Stimulated activated CD8-positive, alpha-beta memory T cell treated with anti-CD3 and anti-CD28 coated beads, Interleukin-12 subunit alpha, Interleukin-12 subunit beta, amount 100 ng/mL, for 4 hours (primary cell): ENCODE measurements around the gene TRAPPC2B.

ENCODE experiments used
- DNase-seq: peaks from one replicate; pipeline ENCODE4 v3.0.0-alpha.2; 2020; ENCODE audit warnings: low read depth

TRAPPC2B gene

GRCh38 chr19:57362997-57363687 lies at the start of gene TRAPPC2B, which contains the start of gene ZNF547:
TSS of gene TRAPPC2B (plus strand) at chr19:57363551. CDS start at chr19:57364834, 1,283 bp downstream.
TSS of gene ZNF547 (plus strand) at chr19:57363551. CDS start at chr19:57368556, 5,005 bp downstream.
- DNase-seq, result peak; percentile 98

- DNase-seq, result no peak
Observed at GRCh38 chr19:57314146-57314545, 49.2 kb upstream of the TRAPPC2B start.

- DNase-seq, result no peak
Observed at GRCh38 chr19:57317503-57317902, 45.8 kb upstream of the TRAPPC2B start.

GRCh38 chr19:57319869-57320179 lies 43.5 kb upstream of the TRAPPC2B start:
- DNase-seq, result no peak

DNA sequence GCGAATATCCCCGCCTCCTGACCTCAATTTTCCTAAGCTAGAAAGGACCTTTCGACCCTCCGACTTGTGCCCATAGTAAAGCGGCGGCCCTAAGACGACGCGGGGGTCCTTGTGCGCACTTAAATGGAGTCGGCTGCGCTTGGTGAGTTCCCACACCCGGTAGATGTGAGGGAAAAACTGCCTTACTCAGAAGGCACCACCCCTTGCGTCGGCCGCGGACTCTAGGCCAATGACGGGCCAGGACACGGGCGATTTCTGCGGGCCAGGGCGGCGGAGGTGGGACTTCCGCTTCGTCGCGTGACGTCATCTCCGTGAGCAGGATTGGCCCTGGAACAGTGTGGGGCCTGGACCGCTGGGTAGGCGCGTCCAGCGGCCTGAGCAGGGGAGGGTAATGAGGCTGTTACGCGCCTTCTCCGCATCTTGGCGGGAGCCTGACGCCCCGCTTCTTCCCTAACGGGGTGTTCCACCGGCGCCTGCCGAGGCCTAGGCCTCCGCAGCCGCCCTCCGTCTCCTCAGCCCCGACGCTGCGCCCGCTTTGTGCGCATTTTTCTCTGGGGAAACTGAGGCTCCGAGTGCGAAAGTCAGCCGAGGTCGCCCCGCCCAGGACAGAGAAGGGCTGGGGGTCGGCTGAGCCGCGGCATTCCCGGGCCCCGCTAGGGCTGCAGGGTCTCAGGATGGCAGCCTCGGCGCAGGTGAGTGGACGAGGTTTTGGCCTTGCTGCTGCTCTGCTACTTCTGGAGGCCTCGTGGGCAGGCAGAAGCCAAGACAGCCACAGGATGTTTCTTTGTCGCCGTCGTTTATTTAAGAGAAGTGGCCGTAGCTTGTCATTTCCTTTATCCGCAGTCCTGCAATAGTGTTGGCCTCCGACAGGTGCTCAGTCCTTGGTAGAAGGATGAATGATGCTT lies 42.9 kb upstream of the TRAPPC2B start, which contains the start of gene ZNF543:
ZNF543 (plus strand) TSS at position 293 of the 905 bp plus-strand sequence; CDS start at position 675, 382 bp downstream.
- DNase-seq, result peak; percentile 82

- no peak for DNase-seq
Observed at GRCh38 chr19:57321116-57321515, 42.2 kb upstream of the TRAPPC2B start.

DNA sequence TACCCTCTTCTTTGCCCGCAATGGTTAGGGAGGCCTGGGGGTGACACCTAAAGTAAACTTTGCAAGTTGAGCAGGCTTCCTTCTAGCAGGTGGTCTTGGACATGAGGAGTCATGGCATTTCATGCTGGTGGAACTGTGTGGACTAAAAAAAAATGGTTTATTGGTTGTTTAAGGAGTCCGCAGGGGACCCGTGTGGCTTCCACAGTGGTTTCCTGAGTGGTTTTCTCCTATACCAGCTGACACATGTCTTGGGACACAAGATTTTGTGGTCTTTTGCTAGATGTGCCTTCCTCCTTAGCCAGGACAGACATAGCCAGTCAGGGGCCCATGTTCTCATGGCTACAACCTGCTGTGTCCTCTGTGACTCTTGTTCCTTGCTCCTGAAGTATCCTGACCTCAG lies 41.6 kb upstream of the TRAPPC2B start:
- no peak for DNase-seq

GRCh38 chr19:57324992-57325391 lies 38.4 kb upstream of the TRAPPC2B start:
- DNase-seq, result no peak

DNA sequence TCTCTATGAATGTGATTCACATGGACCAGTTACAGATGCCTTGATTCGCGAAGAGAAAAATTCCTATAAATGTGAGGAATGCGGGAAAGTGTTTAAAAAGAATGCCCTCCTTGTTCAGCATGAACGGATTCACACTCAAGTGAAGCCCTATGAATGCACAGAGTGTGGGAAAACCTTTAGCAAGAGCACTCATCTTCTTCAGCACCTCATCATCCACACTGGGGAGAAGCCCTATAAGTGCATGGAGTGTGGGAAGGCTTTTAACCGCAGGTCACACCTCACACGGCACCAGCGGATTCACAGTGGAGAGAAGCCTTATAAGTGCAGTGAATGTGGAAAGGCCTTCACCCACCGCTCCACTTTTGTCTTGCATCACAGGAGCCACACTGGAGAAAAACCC lies 35.4 kb upstream of the TRAPPC2B start:
- DNase-seq, result no peak

DNA sequence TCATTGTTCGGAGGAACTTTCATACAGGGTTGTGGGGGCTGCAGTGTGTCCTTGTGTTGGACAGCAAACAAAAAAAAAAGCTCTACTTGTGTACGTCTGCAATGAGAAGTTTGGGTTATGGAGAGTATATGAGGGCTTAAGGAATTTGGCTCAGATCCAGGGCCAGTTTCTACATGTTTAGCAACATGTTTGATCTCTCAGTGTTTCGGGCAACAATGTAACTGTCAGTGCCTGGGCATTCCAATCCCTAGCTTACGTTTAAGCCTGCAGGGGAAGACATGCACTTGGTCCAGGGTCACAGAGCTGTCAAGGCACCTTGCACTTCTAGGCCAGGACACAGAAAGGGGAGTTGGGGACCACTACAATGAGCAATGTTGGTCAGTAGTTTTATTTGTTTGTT lies 29.2 kb upstream of the TRAPPC2B start:
- no peak for DNase-seq

- DNase-seq, result no peak
Observed at GRCh38 chr19:57338877-57339276, 24.5 kb upstream of the TRAPPC2B start.

DNA sequence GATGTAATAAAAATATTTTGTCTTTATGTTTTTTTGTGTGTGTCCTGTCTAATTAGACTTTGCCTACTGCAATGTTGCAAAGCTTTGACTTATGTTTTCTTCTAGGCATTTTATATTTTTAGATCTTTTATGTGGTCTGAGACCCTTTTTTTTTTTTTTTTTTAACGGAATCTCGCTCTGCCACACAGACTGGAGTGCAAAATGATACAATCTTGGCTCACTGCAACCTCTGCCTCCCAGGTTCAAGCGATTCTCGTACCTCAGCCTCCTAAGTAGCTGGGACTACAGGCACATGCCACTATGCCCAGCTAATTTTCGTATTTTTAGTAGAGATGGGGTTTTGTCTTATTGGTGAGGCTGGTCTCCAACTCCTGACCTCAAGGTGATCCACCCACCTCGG lies 20.8 kb upstream of the TRAPPC2B start:
- DNase-seq, result no peak

GRCh38 chr19:57348136-57348535 lies 15.2 kb upstream of the TRAPPC2B start:
- no peak for DNase-seq

DNA sequence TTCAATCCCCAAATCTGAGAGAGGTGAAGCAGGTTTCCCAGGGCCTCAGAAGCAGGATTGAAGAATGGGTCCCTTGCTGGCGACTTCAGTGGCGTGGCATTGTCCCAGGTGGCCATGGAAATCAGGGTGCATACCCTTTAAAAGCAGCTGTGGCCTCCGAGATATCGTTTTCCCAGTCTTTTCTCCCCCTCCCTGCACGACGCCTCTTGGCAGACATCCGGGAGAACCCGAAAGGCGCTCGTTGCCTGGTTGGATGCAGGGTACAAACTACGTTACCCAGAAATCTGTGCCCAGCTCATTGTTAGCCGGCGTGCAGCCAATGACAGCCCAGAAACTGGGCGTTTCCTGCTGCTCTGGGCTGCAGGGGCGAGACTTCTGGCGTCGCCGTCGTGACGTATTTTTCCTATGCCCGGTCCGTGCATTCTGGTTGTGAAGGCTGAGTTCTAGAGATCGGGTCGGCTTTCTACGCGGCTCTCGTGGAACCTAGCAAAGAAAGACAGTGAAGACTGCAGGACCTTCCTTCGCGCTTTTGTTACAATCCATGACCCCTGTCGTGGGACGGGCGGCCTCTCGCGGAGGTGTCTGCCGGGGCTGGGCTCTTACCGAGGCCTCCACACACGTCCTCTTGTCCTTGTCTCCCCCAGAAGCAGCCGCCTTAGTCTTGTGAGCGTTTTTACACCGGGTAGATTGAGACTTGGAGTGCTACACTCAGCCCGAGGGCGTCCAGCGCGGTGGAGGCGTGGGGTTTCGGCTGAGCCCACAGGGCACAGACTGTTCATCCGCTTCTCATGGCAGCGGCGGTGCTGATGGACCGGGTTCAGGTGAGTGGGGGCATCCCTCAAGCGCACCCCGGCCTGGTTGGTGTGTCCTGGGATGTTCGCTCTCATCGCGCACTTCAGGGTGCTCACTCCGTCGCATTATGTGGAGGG lies 12.2 kb upstream of the TRAPPC2B start, which contains the start of gene ZNF304:
ZNF304 (plus strand) TSS at position 395 of the 929 bp plus-strand sequence; CDS start at position 789, 394 bp downstream.
- DNase-seq, result peak; percentile 68

- DNase-seq, result no peak
Observed at GRCh38 chr19:57351867-57352266, 11.5 kb upstream of the TRAPPC2B start.

DNA sequence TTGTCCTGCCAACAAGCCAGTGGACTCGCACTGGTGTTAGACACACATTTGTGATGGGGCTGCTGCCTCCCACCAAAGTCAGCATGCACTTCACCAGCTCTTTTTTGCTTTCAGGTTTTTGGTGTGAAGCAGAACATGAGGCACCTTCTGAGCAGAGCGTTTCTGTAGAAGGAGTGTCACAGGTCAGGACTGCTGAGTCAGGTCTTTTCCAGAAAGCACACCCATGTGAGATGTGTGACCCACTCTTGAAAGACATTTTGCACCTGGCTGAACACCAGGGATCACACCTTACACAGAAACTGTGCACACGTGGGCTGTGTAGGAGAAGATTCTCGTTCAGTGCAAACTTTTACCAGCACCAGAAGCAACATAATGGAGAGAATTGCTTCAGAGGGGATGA lies 7.4 kb upstream of the TRAPPC2B start:
- no peak for DNase-seq

DNA sequence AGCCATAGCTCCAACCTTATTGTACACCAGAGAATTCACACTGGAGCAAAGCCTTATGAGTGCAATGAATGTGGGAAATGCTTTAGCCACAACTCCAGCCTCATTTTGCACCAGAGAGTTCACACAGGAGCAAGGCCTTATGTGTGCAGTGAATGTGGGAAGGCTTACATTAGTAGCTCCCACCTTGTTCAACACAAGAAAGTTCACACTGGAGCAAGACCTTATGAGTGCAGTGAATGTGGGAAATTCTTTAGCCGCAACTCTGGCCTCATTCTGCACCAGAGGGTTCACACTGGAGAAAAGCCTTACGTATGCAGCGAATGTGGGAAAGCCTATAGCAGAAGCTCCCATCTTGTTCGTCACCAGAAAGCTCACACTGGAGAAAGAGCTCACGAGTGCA lies 5.9 kb upstream of the TRAPPC2B start:
- DNase-seq, result no peak

GRCh38 chr19:57359300-57359699 lies 4.1 kb upstream of the TRAPPC2B start:
- no peak for DNase-seq

DNA sequence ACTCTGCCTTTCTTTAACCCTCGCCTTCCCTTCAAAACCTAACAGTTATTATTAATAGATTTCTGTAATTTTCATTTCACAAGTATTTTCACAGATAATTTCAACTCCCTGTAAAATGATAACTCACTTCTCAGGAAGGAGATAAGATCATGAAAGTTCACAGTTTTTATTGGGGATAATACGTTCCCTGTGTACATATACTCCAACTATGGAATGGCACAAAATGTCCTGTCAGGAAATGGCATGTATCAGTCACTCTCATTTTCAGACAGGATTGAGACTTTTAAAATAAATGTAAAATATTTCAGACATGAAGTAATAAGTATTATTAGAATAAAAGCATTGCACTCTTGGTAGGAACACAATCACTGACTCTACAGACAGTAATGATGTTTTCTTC lies 932 bp upstream of the TRAPPC2B start:
- DNase-seq, result no peak

GRCh38 chr19:57363688-57364181 lies 384 bp downstream of the TRAPPC2B start:
- DNase-seq, result no peak

- no peak for DNase-seq
Observed at GRCh38 chr19:57366776-57367175, 3.4 kb downstream of the TRAPPC2B start.

DNA sequence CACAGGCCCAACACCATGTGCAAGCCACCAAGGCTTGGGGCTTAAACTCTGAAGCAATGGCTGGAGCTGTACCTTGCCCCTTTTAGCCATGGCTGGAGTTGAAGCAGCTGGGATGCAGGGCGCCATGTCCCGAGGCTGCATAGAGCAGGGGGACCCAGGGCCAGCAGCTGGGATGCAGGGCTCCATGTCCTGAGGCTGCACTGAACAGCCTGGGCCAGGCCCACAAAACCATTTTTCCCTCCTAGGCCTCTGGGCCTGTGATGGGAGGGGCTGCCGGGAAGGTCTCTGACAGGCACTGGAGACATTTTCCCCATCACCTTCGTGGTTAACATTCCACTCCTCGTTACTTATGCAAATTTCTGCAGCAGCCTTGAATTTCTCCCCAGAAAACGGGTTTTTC lies 10.8 kb downstream of the TRAPPC2B start:
- no peak for DNase-seq
